Measurements from ENCODE around the gene EN1.

The EN1 gene

GRCh38 chr2:118880501-118880900 lies 33.1 kb upstream of the EN1 start:
- no peak for TF ChIP-seq CTCF (IDR thresholded peaks at IDR 0.05; ENCODE audit: borderline replicate concordance, insufficient read depth, low read depth, low read length)
- no peak overlapping the region for H3K4me3 ChIP-seq (ENCODE audit: low read depth, low read length)

GRCh38 chr2:118878531-118879149 lies 31.2 kb upstream of the EN1 start:
- TF ChIP-seq CTCF (IDR thresholded peaks at IDR 0.05; ENCODE audit: borderline replicate concordance, insufficient read depth, low read depth, low read length) = no peak
- H3K4me3 ChIP-seq (ENCODE audit: low read depth, low read length) = no peak overlapping the region

- H3K4me3 ChIP-seq (ENCODE audit: low read depth, low read length) = no peak overlapping the region
- TF ChIP-seq CTCF (IDR thresholded peaks at IDR 0.05; ENCODE audit: borderline replicate concordance, insufficient read depth, low read depth, low read length) = no peak
Measured at GRCh38 chr2:118875318-118875717, 27.9 kb upstream of the EN1 start.

GRCh38 chr2:118874324-118874723 lies 26.9 kb upstream of the EN1 start:
- TF ChIP-seq CTCF (IDR thresholded peaks at IDR 0.05; ENCODE audit: borderline replicate concordance, insufficient read depth, low read depth, low read length) = no peak
- no peak overlapping the region for H3K4me3 ChIP-seq (ENCODE audit: low read depth, low read length)

DNA sequence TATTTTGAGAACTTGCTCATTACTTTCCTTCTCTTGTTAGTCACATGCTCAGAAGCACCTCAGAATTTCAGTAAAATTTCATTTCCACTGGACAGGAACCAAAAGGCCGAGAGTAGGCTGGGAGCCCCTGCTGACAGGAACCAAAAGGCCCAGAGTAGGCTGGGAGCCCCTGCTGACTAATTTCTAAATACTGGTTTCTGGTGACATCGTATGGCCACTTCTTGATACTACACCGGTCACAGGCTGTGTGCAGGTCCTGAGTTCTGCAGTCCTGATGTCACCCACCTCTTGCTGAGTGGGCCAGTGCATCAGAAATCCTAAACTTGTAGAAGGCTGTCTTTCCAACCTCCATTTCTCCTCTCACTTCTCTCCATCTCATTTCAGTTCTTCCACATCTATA lies 17.7 kb upstream of the EN1 start:
- TF ChIP-seq CTCF (IDR thresholded peaks at IDR 0.05; ENCODE audit: borderline replicate concordance, insufficient read depth, low read depth, low read length) = peak; percentile 66; the same call in 1 of the 2 replicates

GRCh38 chr2:118864207-118864606 lies 16.8 kb upstream of the EN1 start:
- no peak overlapping the region for H3K4me3 ChIP-seq (ENCODE audit: low read depth, low read length)
- TF ChIP-seq CTCF (IDR thresholded peaks at IDR 0.05; ENCODE audit: borderline replicate concordance, insufficient read depth, low read depth, low read length) = no peak

More for the DNA sequence above, 17.7 kb upstream of the EN1 start:
- no peak overlapping the region for H3K4me3 ChIP-seq (ENCODE audit: low read depth, low read length)

DNA sequence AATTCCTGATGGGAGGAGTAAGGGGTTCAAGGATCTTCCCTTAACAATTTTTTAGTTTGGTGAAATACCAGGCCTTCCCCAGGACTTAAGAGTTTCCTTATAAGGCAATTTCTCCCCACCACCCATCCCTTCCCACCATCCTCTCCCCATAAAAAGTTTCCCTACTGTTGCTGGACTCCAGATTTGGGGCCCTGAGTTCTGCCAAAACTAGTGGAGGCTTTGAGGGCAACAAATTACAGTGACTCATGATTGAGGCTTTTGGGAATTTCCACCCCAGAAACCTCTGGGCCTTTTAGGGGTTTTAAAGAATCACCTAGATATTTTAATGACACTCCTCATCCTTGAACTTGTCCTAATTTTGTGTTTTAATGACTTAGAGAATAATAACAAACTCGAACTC lies 14.3 kb upstream of the EN1 start:
- no peak for TF ChIP-seq CTCF (IDR thresholded peaks at IDR 0.05; ENCODE audit: borderline replicate concordance, insufficient read depth, low read depth, low read length)

More for the DNA sequence above, 14.3 kb upstream of the EN1 start:
- no peak overlapping the region for H3K4me3 ChIP-seq (ENCODE audit: low read depth, low read length)

All from GM12875 (cell line).